Measurements from ENCODE around the gene FUT8. TPM values are rescaled to one million over a fixed set of nuclear protein-coding genes. Genes with fewer than 3 reads are reported as not detected.

FUT8 gene
- polyA plus RNA-seq, 1 of the 3 experiments (the other 2 are of a cell fraction), result 31.7 TPM

DNA sequence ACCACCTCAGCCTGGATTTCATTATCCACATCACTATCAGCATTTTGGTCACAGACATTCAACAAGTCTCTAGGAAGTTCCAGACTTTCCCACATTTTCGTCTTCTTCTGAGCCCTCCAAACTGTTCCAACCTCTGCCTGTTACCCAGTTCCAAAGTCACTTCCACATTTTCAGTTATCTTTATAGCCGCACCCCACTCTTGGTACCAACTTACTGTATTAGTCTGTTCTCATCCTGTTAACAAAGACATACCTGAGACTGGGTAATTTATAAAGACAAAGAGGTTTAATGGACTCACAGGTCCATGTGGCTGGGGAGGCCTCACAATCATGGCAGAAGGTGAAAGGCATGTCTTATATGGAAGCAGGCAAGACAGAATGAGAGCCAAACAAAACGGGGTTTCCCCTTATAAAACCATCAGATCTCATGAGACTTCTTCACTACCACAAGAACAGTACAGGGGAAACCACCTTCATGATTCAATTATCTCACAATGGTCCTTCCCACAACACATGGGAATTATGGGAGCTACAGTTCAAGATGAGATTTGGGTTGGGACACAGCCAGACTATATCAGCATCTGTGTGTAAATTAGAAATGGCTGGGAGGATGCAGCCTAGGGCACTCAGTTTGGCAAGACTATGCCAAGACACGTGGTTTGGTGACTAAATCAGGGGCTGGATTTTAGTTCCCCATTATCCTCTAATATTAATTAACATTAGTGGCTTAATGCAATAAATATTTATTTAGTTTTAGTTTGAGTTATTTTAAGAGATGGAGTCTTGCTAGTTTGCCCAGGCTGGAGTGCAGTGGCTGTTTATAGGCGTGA lies 16.2 kb upstream of the FUT8 start:
- Histone ChIP-seq H2AFZ (ENCODE audit: low read depth) (no peak overlapping the region), H3K79me2 (ENCODE audit: insufficient read depth) (no peaks in the 10 kb centered on the region), H3K9ac (no peak overlapping the region), H3K36me3 (replicated peaks in 1 of 2; ENCODE audit: control insufficient read depth in 1 of 2, insufficient read depth in 2 of 2, low read length in 1 of 2) (no peaks in the 10 kb centered on the region), H3K9me3 (no peaks in the 10 kb centered on the region), H3F3A (replicated peaks; ENCODE audit: insufficient read depth) (no peaks in the 10 kb centered on the region), H4K20me1 (ENCODE audit: insufficient read depth) (no peaks in the 10 kb centered on the region), H3K4me1 (ENCODE audit: control insufficient read depth in 1 of 2, insufficient read depth in 2 of 2, low read depth in 1 of 2, low read length in 1 of 2) (no peaks in the 10 kb centered on the region), H3K9me2 (no peaks in the 10 kb centered on the region), H3K4me3 (ENCODE audit: low read depth in 2 of 2, low read length in 1 of 2) (no peak overlapping the region), H3K27me3 (ENCODE audit: insufficient read depth) (no peaks in the 10 kb centered on the region), H3K27ac (ENCODE audit: low read depth in 2 of 2, low read length in 1 of 2) (no peak overlapping the region), H3K4me2 (no peak overlapping the region)
- ChIA-PET CTCF (interaction anchor here (1.0 kb wide), 1 partner anchor 232 kb away, joined by 3 read pairs; no protein-coding TSS in a partner anchor), POLR2A (no interaction called here)
- DNase-seq, result no peak
- no peak for TF ChIP-seq NFIC (IDR thresholded peaks at IDR 0.05; ENCODE audit: borderline replicate concordance)
- TF ChIP-seq GABPA (IDR thresholded peaks at IDR 0.05; ENCODE audit: low read depth), result no peak
- no peak for TF ChIP-seq ELF1 (IDR thresholded peaks at IDR 0.05)
- no peak for TF ChIP-seq TEAD4 (IDR thresholded peaks at IDR 0.05; ENCODE audit: borderline replicate concordance, insufficient read depth)
- TF ChIP-seq MXI1 (IDR thresholded peaks at IDR 0.05; ENCODE audit: low read depth, low read length), result no peak
- TF ChIP-seq, protein P1, sequence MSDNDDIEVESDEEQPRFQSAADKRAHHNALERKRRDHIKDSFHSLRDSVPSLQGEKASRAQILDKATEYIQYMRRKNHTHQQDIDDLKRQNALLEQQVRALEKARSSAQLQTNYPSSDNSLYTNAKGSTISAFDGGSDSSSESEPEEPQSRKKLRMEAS (IDR thresholded peaks at IDR 0.05; ENCODE audit: low read depth), result no peak
- TF ChIP-seq FOXJ3 (CRISPR knock-in tag; IDR thresholded peaks at IDR 0.05), result no peak
- no peak for TF ChIP-seq JUND (IDR thresholded peaks at IDR 0.05)
- no peak for TF ChIP-seq NRF1 (IDR thresholded peaks at IDR 0.05; ENCODE audit: low read depth, low read length)
- TF ChIP-seq, protein P2, sequence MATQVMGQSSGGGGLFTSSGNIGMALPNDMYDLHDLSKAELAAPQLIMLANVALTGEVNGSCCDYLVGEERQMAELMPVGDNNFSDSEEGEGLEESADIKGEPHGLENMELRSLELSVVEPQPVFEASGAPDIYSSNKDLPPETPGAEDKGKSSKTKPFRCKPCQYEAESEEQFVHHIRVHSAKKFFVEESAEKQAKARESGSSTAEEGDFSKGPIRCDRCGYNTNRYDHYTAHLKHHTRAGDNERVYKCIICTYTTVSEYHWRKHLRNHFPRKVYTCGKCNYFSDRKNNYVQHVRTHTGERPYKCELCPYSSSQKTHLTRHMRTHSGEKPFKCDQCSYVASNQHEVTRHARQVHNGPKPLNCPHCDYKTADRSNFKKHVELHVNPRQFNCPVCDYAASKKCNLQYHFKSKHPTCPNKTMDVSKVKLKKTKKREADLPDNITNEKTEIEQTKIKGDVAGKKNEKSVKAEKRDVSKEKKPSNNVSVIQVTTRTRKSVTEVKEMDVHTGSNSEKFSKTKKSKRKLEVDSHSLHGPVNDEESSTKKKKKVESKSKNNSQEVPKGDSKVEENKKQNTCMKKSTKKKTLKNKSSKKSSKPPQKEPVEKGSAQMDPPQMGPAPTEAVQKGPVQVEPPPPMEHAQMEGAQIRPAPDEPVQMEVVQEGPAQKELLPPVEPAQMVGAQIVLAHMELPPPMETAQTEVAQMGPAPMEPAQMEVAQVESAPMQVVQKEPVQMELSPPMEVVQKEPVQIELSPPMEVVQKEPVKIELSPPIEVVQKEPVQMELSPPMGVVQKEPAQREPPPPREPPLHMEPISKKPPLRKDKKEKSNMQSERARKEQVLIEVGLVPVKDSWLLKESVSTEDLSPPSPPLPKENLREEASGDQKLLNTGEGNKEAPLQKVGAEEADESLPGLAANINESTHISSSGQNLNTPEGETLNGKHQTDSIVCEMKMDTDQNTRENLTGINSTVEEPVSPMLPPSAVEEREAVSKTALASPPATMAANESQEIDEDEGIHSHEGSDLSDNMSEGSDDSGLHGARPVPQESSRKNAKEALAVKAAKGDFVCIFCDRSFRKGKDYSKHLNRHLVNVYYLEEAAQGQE (IDR thresholded peaks at IDR 0.05; ENCODE audit: low read depth, low read length), result no peak
- TF ChIP-seq RXRA (IDR thresholded peaks at IDR 0.05; ENCODE audit: borderline replicate concordance, low read depth), result no peak
- TF ChIP-seq, protein P3, sequence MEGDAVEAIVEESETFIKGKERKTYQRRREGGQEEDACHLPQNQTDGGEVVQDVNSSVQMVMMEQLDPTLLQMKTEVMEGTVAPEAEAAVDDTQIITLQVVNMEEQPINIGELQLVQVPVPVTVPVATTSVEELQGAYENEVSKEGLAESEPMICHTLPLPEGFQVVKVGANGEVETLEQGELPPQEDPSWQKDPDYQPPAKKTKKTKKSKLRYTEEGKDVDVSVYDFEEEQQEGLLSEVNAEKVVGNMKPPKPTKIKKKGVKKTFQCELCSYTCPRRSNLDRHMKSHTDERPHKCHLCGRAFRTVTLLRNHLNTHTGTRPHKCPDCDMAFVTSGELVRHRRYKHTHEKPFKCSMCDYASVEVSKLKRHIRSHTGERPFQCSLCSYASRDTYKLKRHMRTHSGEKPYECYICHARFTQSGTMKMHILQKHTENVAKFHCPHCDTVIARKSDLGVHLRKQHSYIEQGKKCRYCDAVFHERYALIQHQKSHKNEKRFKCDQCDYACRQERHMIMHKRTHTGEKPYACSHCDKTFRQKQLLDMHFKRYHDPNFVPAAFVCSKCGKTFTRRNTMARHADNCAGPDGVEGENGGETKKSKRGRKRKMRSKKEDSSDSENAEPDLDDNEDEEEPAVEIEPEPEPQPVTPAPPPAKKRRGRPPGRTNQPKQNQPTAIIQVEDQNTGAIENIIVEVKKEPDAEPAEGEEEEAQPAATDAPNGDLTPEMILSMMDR (IDR thresholded peaks at IDR 0.05), result no peak
- no peak for TF ChIP-seq TAF1 (IDR thresholded peaks at IDR 0.05; ENCODE audit: borderline replicate concordance, low read depth, low read length)
- no peak for TF ChIP-seq EZH2phosphoT487 (IDR thresholded peaks at IDR 0.05; ENCODE audit: borderline replicate concordance, low read depth)
- no peak for TF ChIP-seq RFX5 (IDR thresholded peaks at IDR 0.05; ENCODE audit: low read length)
- WGBS (ENCODE audit: low lambda C conversion rate), result 41% methylated on average over 5 of the region's 5 CpGs
